Vagina (tissue), 2 donors: ENCODE data around the gene PARD3.
A peak's percentile ranks its signal among the peaks of the same experiment; 100 is the strongest.

ENCODE experiments used
- CTCF ChIP-seq, 3 experiments: fragments of 450-650 bp in 2 of 3; fragments of 200-600 bp in 1 of 3; sonication (generic) in 1 of 3; IDR thresholded peaks; one replicate each; pipeline ENCODE4 v1.5.1; 2017 to 2019; ENCODE audit warnings: antibody characterized with exemption in 3 of 3, mild to moderate bottlenecking in 2 of 3, moderate library complexity in 2 of 3
- POLR2A ChIP-seq, 2 donors: fragments of 450-650 bp; IDR thresholded peaks; one replicate each; pipeline ENCODE4 v1.6.1; 2017; ENCODE audit warnings: antibody characterized with exemption in 2 of 2, mild to moderate bottlenecking in 2 of 2, moderate library complexity in 2 of 2
- POLR2AphosphoS5 ChIP-seq, 2 donors: sonication (generic); formaldehyde crosslinking; IDR thresholded peaks; one replicate each; pipeline ENCODE4 v1.9.0; 2017; ENCODE audit warnings: antibody characterized with exemption in 2 of 2, mild to moderate bottlenecking in 2 of 2, low read depth in 1 of 2; ENCODE audit not compliant: insufficient read depth in 1 of 2

DNA sequence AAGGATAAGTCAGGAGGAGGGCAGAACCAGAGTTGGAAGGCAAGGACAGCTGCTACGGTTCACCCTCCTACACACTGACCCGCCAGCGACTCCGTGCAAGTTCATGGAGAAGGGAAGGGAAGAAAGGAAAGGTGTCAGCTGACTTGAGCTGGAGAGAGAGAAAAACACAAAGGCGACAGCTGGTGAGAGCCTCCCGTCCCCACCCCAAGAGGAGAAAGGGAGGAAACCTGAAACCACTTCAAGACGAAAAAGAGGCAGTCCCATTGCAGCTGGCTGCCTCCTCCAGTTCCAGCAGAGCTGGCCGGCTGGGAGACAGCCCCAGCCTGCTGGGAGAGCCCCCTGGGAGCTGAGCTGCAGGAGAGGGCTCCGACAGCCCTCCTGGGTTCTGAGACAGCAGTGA is 75.2 kb downstream of the PARD3 start:
- TF ChIP-seq POLR2A (IDR thresholded peaks at IDR 0.05) (no peak), POLR2AphosphoS5 (IDR thresholded peaks at IDR 0.05; ENCODE audit: insufficient read depth in 1 of 2, low read depth in 1 of 2) (peak; percentile 62 to 82), CTCF (IDR thresholded peaks at IDR 0.05) (no peak)
